GM12873 (cell line): ENCODE data around the gene EFEMP1.

ENCODE experiments used
- CTCF ChIP-seq: IDR thresholded peaks from 2 replicates; pipeline ENCODE4 v1.5.1; 2012; ENCODE audit warnings: low read depth, mild to moderate bottlenecking, moderate library complexity, low read length, control low read depth; ENCODE audit not compliant: insufficient read depth; ENCODE audit errors: missing control alignments

Gene EFEMP1

GRCh38 chr2:55949211-55949610 is 25.6 kb upstream of the EFEMP1 start:
- no peak for TF ChIP-seq CTCF

- TF ChIP-seq CTCF: no peak
Observed at GRCh38 chr2:55948176-55948923, 24.8 kb upstream of the EFEMP1 start.

GRCh38 chr2:55947752-55948151 is 24.2 kb upstream of the EFEMP1 start:
- no peak for TF ChIP-seq CTCF

DNA sequence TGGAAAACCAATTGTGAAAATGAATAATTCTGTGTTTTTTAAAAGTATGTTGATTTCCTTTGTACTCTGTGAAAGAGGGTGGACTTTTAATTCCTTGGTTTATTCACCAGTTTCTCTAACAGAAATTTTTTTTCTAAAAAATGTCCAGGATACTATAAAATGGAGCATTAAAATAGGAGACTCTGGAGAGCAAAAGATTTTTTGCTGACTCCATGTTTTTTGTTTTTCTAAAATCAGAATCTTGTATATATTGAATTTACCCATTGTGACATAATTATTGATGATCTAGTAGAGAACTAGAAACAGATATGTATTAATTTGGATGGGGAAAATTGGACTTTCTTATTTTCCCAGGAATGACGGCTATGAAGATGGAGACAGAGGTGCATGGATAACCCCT is 23.2 kb upstream of the EFEMP1 start:
- TF ChIP-seq CTCF: no peak

- TF ChIP-seq CTCF: no peak
Observed at GRCh38 chr2:55943466-55943865, 19.9 kb upstream of the EFEMP1 start.

GRCh38 chr2:55936351-55936750 is 12.8 kb upstream of the EFEMP1 start:
- no peak for TF ChIP-seq CTCF

GRCh38 chr2:55934337-55934736 is 10.8 kb upstream of the EFEMP1 start:
- TF ChIP-seq CTCF: no peak
